ENCODE data around the gene ANO4.
"Not testable (repeated sequence)": the region's sequence is repeated elsewhere in the genome, so short reads cannot be mapped to it uniquely, and the experiment has no call there.

Gene ANO4

GRCh38 chr12:100913872-100914592, 119.5 kb downstream of the ANO4 start:
- Histone ChIP-seq H3K9me3 (ENCODE audit: insufficient read depth, low read depth, low read length) (no peaks in the 10 kb centered on the region), H3K27ac (ENCODE audit: low read depth, low read length) (no peak overlapping the region), H3K4me1 (ENCODE audit: insufficient read depth, low read length) (no peaks in the 10 kb centered on the region), H3K4me3 (ENCODE audit: low read length) (no peak overlapping the region), H3K27me3 (ENCODE audit: insufficient read depth, low read length) (no peaks in the 10 kb centered on the region), H3K9ac (ENCODE audit: low read depth, low read length) (no peak overlapping the region), H3K36me3 (ENCODE audit: insufficient read depth, low read length) (no peaks in the 10 kb centered on the region)
- 95% methylated on average over 3 of the region's 4 CpGs for WGBS

- Histone ChIP-seq H3K9ac (ENCODE audit: low read depth, low read length) (no peak overlapping the region), H3K4me3 (ENCODE audit: low read length) (no peak overlapping the region), H3K4me1 (ENCODE audit: insufficient read depth, low read length) (peaks cover 8% of the 10 kb centered on the region; the same call in 1 of the 2 replicates), H3K36me3 (ENCODE audit: insufficient read depth, low read length) (no peaks in the 10 kb centered on the region), H3K27ac (ENCODE audit: low read depth, low read length) (no peak overlapping the region), H3K9me3 (ENCODE audit: insufficient read depth, low read depth, low read length) (no peaks in the 10 kb centered on the region), H3K27me3 (ENCODE audit: insufficient read depth, low read length) (no peaks in the 10 kb centered on the region)
- WGBS: 100% methylated on average over 1 of the region's 2 CpGs
These were observed 124.5 kb downstream of the ANO4 start for GRCh38 chr12:100919116-100919515.

GRCh38 chr12:100920493-100920892, 125.9 kb downstream of the ANO4 start:
- H3K27ac ChIP-seq (ENCODE audit: low read depth, low read length): no peak overlapping the region
- H3K9ac ChIP-seq (ENCODE audit: low read depth, low read length): no peak overlapping the region
- no peaks in the 10 kb centered on the region for H3K27me3 ChIP-seq (ENCODE audit: insufficient read depth, low read length)
- H3K4me1 ChIP-seq (ENCODE audit: insufficient read depth, low read length): peaks cover 8% of the 10 kb centered on the region; the same call in 1 of the 2 replicates
- WGBS: 84% methylated on average over 4 of the region's 4 CpGs
- H3K9me3 ChIP-seq (ENCODE audit: insufficient read depth, low read depth, low read length): no peaks in the 10 kb centered on the region
- no peak overlapping the region for H3K4me3 ChIP-seq (ENCODE audit: low read length)
- no peaks in the 10 kb centered on the region for H3K36me3 ChIP-seq (ENCODE audit: insufficient read depth, low read length)

GRCh38 chr12:100926669-100927248, 132.2 kb downstream of the ANO4 start:
- Histone ChIP-seq H3K9me3 (ENCODE audit: insufficient read depth, low read depth, low read length) (no peaks in the 10 kb centered on the region), H3K4me3 (ENCODE audit: low read length) (no peak overlapping the region), H3K4me1 (ENCODE audit: insufficient read depth, low read length) (peaks cover 9% of the 10 kb centered on the region), H3K27ac (ENCODE audit: low read depth, low read length) (no peak overlapping the region), H3K36me3 (ENCODE audit: insufficient read depth, low read length) (no peaks in the 10 kb centered on the region), H3K27me3 (ENCODE audit: insufficient read depth, low read length) (no peaks in the 10 kb centered on the region), H3K9ac (ENCODE audit: low read depth, low read length) (no peak overlapping the region)
- 0% methylated on average over 1 of the region's 1 CpG for WGBS

GRCh38 chr12:100927826-100928225, 133.2 kb downstream of the ANO4 start:
- H3K36me3 ChIP-seq (ENCODE audit: insufficient read depth, low read length): no peaks in the 10 kb centered on the region
- H3K9ac ChIP-seq (ENCODE audit: low read depth, low read length): no peak overlapping the region
- H3K4me1 ChIP-seq (ENCODE audit: insufficient read depth, low read length): peaks cover 9% of the 10 kb centered on the region
- no peak overlapping the region for H3K4me3 ChIP-seq (ENCODE audit: low read length)
- no peaks in the 10 kb centered on the region for H3K9me3 ChIP-seq (ENCODE audit: insufficient read depth, low read depth, low read length)
- H3K27ac ChIP-seq (ENCODE audit: low read depth, low read length): no peak overlapping the region
- WGBS: 86% methylated on average over 3 of the region's 4 CpGs
- H3K27me3 ChIP-seq (ENCODE audit: insufficient read depth, low read length): no peaks in the 10 kb centered on the region

GRCh38 chr12:100932571-100932970, 138.0 kb downstream of the ANO4 start:
- H3K4me1 ChIP-seq (ENCODE audit: insufficient read depth, low read length): peaks cover 4% of the 10 kb centered on the region
- no peak overlapping the region for H3K4me3 ChIP-seq (ENCODE audit: low read length)
- no peaks in the 10 kb centered on the region for H3K27me3 ChIP-seq (ENCODE audit: insufficient read depth, low read length)
- no peaks in the 10 kb centered on the region for H3K9me3 ChIP-seq (ENCODE audit: insufficient read depth, low read depth, low read length)
- H3K36me3 ChIP-seq (ENCODE audit: insufficient read depth, low read length): no peaks in the 10 kb centered on the region
- 97% methylated on average over 2 of the region's 2 CpGs for WGBS
- H3K9ac ChIP-seq (ENCODE audit: low read depth, low read length): no peak overlapping the region
- H3K27ac ChIP-seq (ENCODE audit: low read depth, low read length): no peak overlapping the region

GRCh38 chr12:100933531-100933930, 139.0 kb downstream of the ANO4 start:
- H3K9me3 ChIP-seq (ENCODE audit: insufficient read depth, low read depth, low read length); H3K36me3 ChIP-seq (ENCODE audit: insufficient read depth, low read length); H3K27ac ChIP-seq (ENCODE audit: low read depth, low read length); H3K4me3 ChIP-seq (ENCODE audit: low read length); H3K27me3 ChIP-seq (ENCODE audit: insufficient read depth, low read length); H3K9ac ChIP-seq (ENCODE audit: low read depth, low read length); H3K4me1 ChIP-seq (ENCODE audit: insufficient read depth, low read length): not testable (repeated sequence)
- WGBS: 100% methylated on average over 1 of the region's 1 CpG

GRCh38 chr12:100935929-100936328, 141.4 kb downstream of the ANO4 start:
- Histone ChIP-seq H3K27me3 (ENCODE audit: insufficient read depth, low read length) (no peaks in the 10 kb centered on the region), H3K9me3 (ENCODE audit: insufficient read depth, low read depth, low read length) (no peaks in the 10 kb centered on the region), H3K36me3 (ENCODE audit: insufficient read depth, low read length) (no peaks in the 10 kb centered on the region), H3K27ac (ENCODE audit: low read depth, low read length) (no peak overlapping the region), H3K9ac (ENCODE audit: low read depth, low read length) (no peak overlapping the region), H3K4me3 (ENCODE audit: low read length) (no peak overlapping the region), H3K4me1 (ENCODE audit: insufficient read depth, low read length) (peaks cover 4% of the 10 kb centered on the region)
- WGBS: 75% methylated on average over 1 of the region's 1 CpG

GRCh38 chr12:100936661-100937060, 142.1 kb downstream of the ANO4 start:
- WGBS: 92% methylated on average over 5 of the region's 5 CpGs
- H3K4me3 ChIP-seq (ENCODE audit: low read length): no peak overlapping the region

GRCh38 chr12:100940503-100940902, 145.9 kb downstream of the ANO4 start:
- H3K27ac ChIP-seq (ENCODE audit: low read depth, low read length): no peak overlapping the region
- WGBS: 72% methylated on average over 2 of the region's 2 CpGs
- H3K4me3 ChIP-seq (ENCODE audit: low read length): no peak overlapping the region
- no peaks in the 10 kb centered on the region; the same call in 1 of the 2 replicates for H3K4me1 ChIP-seq (ENCODE audit: insufficient read depth, low read length)
- H3K36me3 ChIP-seq (ENCODE audit: insufficient read depth, low read length): no peaks in the 10 kb centered on the region
- no peaks in the 10 kb centered on the region for H3K27me3 ChIP-seq (ENCODE audit: insufficient read depth, low read length)
- H3K9ac ChIP-seq (ENCODE audit: low read depth, low read length): no peak overlapping the region
- H3K9me3 ChIP-seq (ENCODE audit: insufficient read depth, low read depth, low read length): no peaks in the 10 kb centered on the region

More at GRCh38 chr12:100936661-100937060, 142.1 kb downstream of the ANO4 start:
- Histone ChIP-seq H3K4me1 (ENCODE audit: insufficient read depth, low read length) (no peaks in the 10 kb centered on the region; the same call in 1 of the 2 replicates), H3K9me3 (ENCODE audit: insufficient read depth, low read depth, low read length) (no peaks in the 10 kb centered on the region), H3K9ac (ENCODE audit: low read depth, low read length) (no peak overlapping the region), H3K27me3 (ENCODE audit: insufficient read depth, low read length) (no peaks in the 10 kb centered on the region), H3K36me3 (ENCODE audit: insufficient read depth, low read length) (no peaks in the 10 kb centered on the region), H3K27ac (ENCODE audit: low read depth, low read length) (no peak overlapping the region)

GRCh38 chr12:100942984-100943749, 148.6 kb downstream of the ANO4 start:
- Histone ChIP-seq H3K9me3 (ENCODE audit: insufficient read depth, low read depth, low read length) (no peaks in the 10 kb centered on the region), H3K4me3 (ENCODE audit: low read length) (no peak overlapping the region), H3K36me3 (ENCODE audit: insufficient read depth, low read length) (no peaks in the 10 kb centered on the region), H3K9ac (ENCODE audit: low read depth, low read length) (no peak overlapping the region), H3K4me1 (ENCODE audit: insufficient read depth, low read length) (no peaks in the 10 kb centered on the region), H3K27ac (ENCODE audit: low read depth, low read length) (no peak overlapping the region), H3K27me3 (ENCODE audit: insufficient read depth, low read length) (no peaks in the 10 kb centered on the region)
- WGBS: 98% methylated on average over 5 of the region's 5 CpGs
